ENCODE data around the gene CNPY4. TPM values are rescaled to one million over a fixed set of nuclear protein-coding genes. Genes with fewer than 3 reads are reported as not detected.
A peak's percentile ranks its signal among the peaks of the same experiment; 100 is the strongest.

The CNPY4 gene
- total RNA-seq, 1 experiment from 2014 or later: 10.4 TPM

- Histone ChIP-seq H3K79me1 (ENCODE audit: insufficient read depth, low read depth, low read length, poor library complexity, severe bottlenecking) (no peaks in the 10 kb centered on the region), H2AFZ (ENCODE audit: low read length) (no peak overlapping the region), H4K91ac (ENCODE audit: insufficient read length, low read depth, low read length) (no peak overlapping the region), H2BK15ac (ENCODE audit: low read depth, low read length) (no peak overlapping the region), H3K79me2 (ENCODE audit: insufficient read depth, low read length) (no peaks in the 10 kb centered on the region), H3K27ac (ENCODE audit: insufficient read length, low read depth, low read length) (no peak overlapping the region), H2BK20ac (ENCODE audit: low read depth, low read length, poor library complexity, severe bottlenecking) (no peak overlapping the region), H3K14ac (ENCODE audit: insufficient read depth, low read length) (no peak overlapping the region; the same call in 1 of the 2 replicates), H3K4ac (ENCODE audit: low read depth, low read length) (no peak overlapping the region), H3K18ac (ENCODE audit: insufficient read length, low read depth, low read length) (no peak overlapping the region), H2AK5ac (ENCODE audit: insufficient read length, low read length) (no peak overlapping the region), H3K9ac (ENCODE audit: extremely low read depth, insufficient read length, low read length) (no peak overlapping the region), H3K23me2 (ENCODE audit: insufficient read length, low read depth, low read length, poor library complexity, severe bottlenecking) (peaks cover 11% of the 10 kb centered on the region), H3K27me3 (ENCODE audit: insufficient read depth, low read length) (no peaks in the 10 kb centered on the region; the same call in 1 of the 2 replicates), H2BK5ac (ENCODE audit: insufficient read length, low read length) (no peak overlapping the region), H4K8ac (replicated peaks; ENCODE audit: insufficient read length, low read depth, low read length) (no peak overlapping the region), H3K4me2 (ENCODE audit: insufficient read depth, insufficient read length, low read length) (peak overlapping the region; percentile 64), H3K56ac (ENCODE audit: insufficient read length, low read depth, low read length) (no peak overlapping the region), H4K20me1 (ENCODE audit: control insufficient read depth, insufficient read depth, insufficient read length) (no peaks in the 10 kb centered on the region), H2BK120ac (ENCODE audit: low read depth, low read length, poor library complexity, severe bottlenecking) (no peak overlapping the region), H2BK12ac (ENCODE audit: insufficient read length, low read depth, low read length) (no peak overlapping the region), H4K5ac (ENCODE audit: insufficient read length, low read depth, low read length) (no peak overlapping the region), H3T11ph (ENCODE audit: low read length) (no peak overlapping the region), H3K9me3 (ENCODE audit: control insufficient read depth, low read depth, low read length) (no peaks in the 10 kb centered on the region), H3K4me1 (ENCODE audit: insufficient read depth, low read length) (peaks cover 10% of the 10 kb centered on the region), H3K23ac (ENCODE audit: insufficient read length, low read depth, low read length) (no peak overlapping the region)
- DNase-seq: no peak
- Mint-ChIP-seq H3K4me3 (peak overlapping the region; percentile 59 to 68), H3K27ac (no peak overlapping the region; a peak in 1 of 7 replicates), H3K27me3 (ENCODE audit: low read depth) (peaks cover 31% of the 10 kb centered on the region), H3K36me3 (ENCODE audit: insufficient read depth in 1 of 3, low read depth in 3 of 3) (peaks cover 21 to 33% (median 26%) of the 10 kb centered on the region in 3 experiments), H3K9me3 (no peaks in the 10 kb centered on the region; a peak in 1 of 5 replicates), H3K4me1 (peaks cover 45 to 61% of the 10 kb centered on the region in 2 experiments)
- no CpG with 5 or more reads among the region's 11 CpGs for WGBS (ENCODE audit: extremely low coverage, insufficient read length, low lambda C conversion rate)
- TF ChIP-seq CTCF (conservative IDR thresholded peaks at IDR 0.05): no peak
Observed at GRCh38 chr7:100170101-100170897, 50.9 kb downstream of the CNPY4 start.

Data from H9 (cell line).